CD8-positive, alpha-beta memory T cell (primary cell): ENCODE data around the gene SNRPA1. TPM values are rescaled to one million over a fixed set of nuclear protein-coding genes. Genes with fewer than 3 reads are reported as not detected.

Source experiments
- CTCF ChIA-PET: fragments of 350-600 bp; sonication (Branson Sonifier 250); formaldehyde crosslinking; loops from one replicate; lab custom pipeline; 2021; ENCODE audit warnings: antibody characterized with exemption; lab: Charles Lee
- POLR2A ChIA-PET: fragments of 350-600 bp; sonication (Branson Sonifier 250); formaldehyde crosslinking; loops from one replicate; lab custom pipeline; 2021; ENCODE audit warnings: antibody characterized with exemption; lab: Charles Lee
- DNase-seq, 5 donors: peaks; one replicate each; pipeline versions ENCODE4 v3.0.0 to v3.0.0-alpha.2; 2020 to 2022; ENCODE audit warnings: mixed read lengths in 1 of 5
- H3K27ac ChIP-seq: one replicate; pipeline ENCODE4 v1.7.0; 2013; ENCODE audit warnings: low read depth, mild to moderate bottlenecking, low read length, moderate library complexity
- H3K27me3 ChIP-seq: 2 replicates; pipeline ENCODE4 v1.7.0; 2013; ENCODE audit warnings: low read length, mild to moderate bottlenecking; ENCODE audit not compliant: insufficient read depth, poor library complexity, severe bottlenecking
- H3K36me3 ChIP-seq: 2 replicates; pipeline ENCODE4 v1.7.0; 2013; ENCODE audit warnings: mild to moderate bottlenecking, low read length, moderate library complexity; ENCODE audit not compliant: insufficient read depth
- H3K4me1 ChIP-seq: 2 replicates; pipeline ENCODE4 v1.7.0; 2013; ENCODE audit warnings: mild to moderate bottlenecking, low read length, moderate library complexity; ENCODE audit not compliant: insufficient read depth
- H3K4me3 ChIP-seq: 2 replicates; pipeline ENCODE4 v1.7.0; 2013; ENCODE audit warnings: mild to moderate bottlenecking, low read length
- H3K9me3 ChIP-seq: 2 replicates; pipeline ENCODE4 v1.7.0; 2013; ENCODE audit warnings: mild to moderate bottlenecking, low read length
- H3K27ac Mint-ChIP-seq, 8 donors: one replicate each; pipeline ENCODE4 v1.8.0; 2020 to 2021; ENCODE audit warnings: mixed read lengths in 8 of 8, mild to moderate bottlenecking in 6 of 8, inconsistent platforms in 3 of 8, moderate library complexity in 3 of 8
- H3K27me3 Mint-ChIP-seq, 2 donors: one replicate each; pipeline ENCODE4 v1.8.0; 2020 to 2021; ENCODE audit warnings: mixed read lengths in 2 of 2, mild to moderate bottlenecking in 1 of 2, moderate library complexity in 1 of 2
- H3K36me3 Mint-ChIP-seq, 3 donors: one replicate each; pipeline ENCODE4 v1.8.0; 2020 to 2021; ENCODE audit warnings: mixed read lengths in 3 of 3, inconsistent platforms in 1 of 3, mild to moderate bottlenecking in 1 of 3
- H3K4me1 Mint-ChIP-seq, 3 donors: one replicate each; pipeline ENCODE4 v1.8.0; 2020 to 2021; ENCODE audit warnings: mixed read lengths in 3 of 3, inconsistent platforms in 1 of 3, mild to moderate bottlenecking in 1 of 3
- H3K4me3 Mint-ChIP-seq, 7 donors: one replicate each; pipeline ENCODE4 v1.8.0; 2020 to 2021; ENCODE audit warnings: mixed read lengths in 7 of 7, mild to moderate bottlenecking in 6 of 7, moderate library complexity in 4 of 7, inconsistent platforms in 2 of 7
- H3K9me3 Mint-ChIP-seq, 5 donors: one replicate each; pipeline ENCODE4 v1.8.0; 2020 to 2022; ENCODE audit warnings: mixed read lengths in 5 of 5, mild to moderate bottlenecking in 3 of 5, moderate library complexity in 2 of 5, inconsistent platforms in 1 of 5
- polyA plus RNA-seq: library from polyadenylated mRNA; unstranded; fragments of 300-500 nt; fragmentation: Illumina TruSeq; gene quantifications from one replicate; pipeline ENCODE4 v1.2.3, GENCODE V29; 2021
- total RNA-seq, 2 experiments: library from RNA; stranded (reverse); gene quantifications; one replicate each; pipeline ENCODE4 v1.2.3, GENCODE V29; 2021

Gene SNRPA1
- total and polyA plus RNA-seq, 3 experiments from 2014 or later, result 74.4 to 225 (median 213) TPM

- Mint-ChIP-seq H3K36me3 (peaks cover 0 to 11% (median 10%) of the 10 kb centered on the region in 3 donors), H3K4me1 (peaks cover 68 to 92% (median 87%) of the 10 kb centered on the region in 3 donors), H3K4me3 (peak overlapping the region; percentile 26 to 77 (median 60)), H3K27ac (peak overlapping the region; percentile 80 to 96 (median 90)), H3K27me3 (no peaks in the 10 kb centered on the region), H3K9me3 (no peaks in the 10 kb centered on the region)
- no peaks in the 10 kb centered on the region for H3K9me3 ChIP-seq
- CTCF ChIA-PET, result interaction anchor here (0.9 to 8.1 kb wide), 3 partner anchors 18 to 890 kb away, joined by 3 to 38 read pairs (median 3); no protein-coding TSS in a partner anchor
- no peak overlapping the region for H3K4me3 ChIP-seq
- DNase-seq, result no peak
- POLR2A ChIA-PET, result interaction anchor here (1.1 kb wide), 1 partner anchor 12 kb away, joined by 3 read pairs; the partner anchor contains the start of gene CHSY1
- H3K27me3 ChIP-seq, result no peaks in the 10 kb centered on the region
- H3K36me3 ChIP-seq, result no peaks in the 10 kb centered on the region
- H3K4me1 ChIP-seq, result peaks cover 56% of the 10 kb centered on the region
- no peak overlapping the region for H3K27ac ChIP-seq
Measured at GRCh38 chr15:101239724-101240136, 55.3 kb downstream of the SNRPA1 start.

DNA sequence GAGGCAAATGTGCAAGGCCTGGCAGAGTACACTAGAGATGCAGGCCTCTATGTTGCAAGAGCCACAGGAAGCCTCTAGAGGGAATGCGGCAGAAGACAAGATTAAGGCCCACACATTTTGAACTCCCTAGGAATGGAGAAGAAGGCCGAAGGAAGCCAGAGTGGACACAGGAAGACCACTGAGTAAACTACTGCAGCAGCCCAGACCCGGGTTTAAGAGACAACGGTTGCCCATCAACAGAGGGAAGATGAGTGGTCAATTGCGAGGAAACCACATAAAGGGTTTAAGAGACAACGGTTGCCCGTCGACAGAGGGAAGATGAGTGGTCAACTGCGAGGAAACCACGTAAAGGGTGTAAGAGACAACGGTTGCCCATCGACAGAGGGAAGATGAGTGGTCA lies 57.8 kb downstream of the SNRPA1 start:
- DNase-seq, result no peak
- Mint-ChIP-seq H3K36me3 (peaks cover 9 to 36% (median 22%) of the 10 kb centered on the region in 3 donors), H3K4me3 (no peak overlapping the region), H3K9me3 (no peaks in the 10 kb centered on the region), H3K27me3 (no peaks in the 10 kb centered on the region), H3K27ac (peak overlapping the region in 3 of 8 donors; percentile 23 to 66 (median 36)), H3K4me1 (peaks cover 57 to 92% (median 80%) of the 10 kb centered on the region in 3 donors)
- Histone ChIP-seq H3K9me3 (no peaks in the 10 kb centered on the region), H3K36me3 (peaks cover 7% of the 10 kb centered on the region), H3K4me1 (peaks cover 33% of the 10 kb centered on the region), H3K27ac (no peak overlapping the region), H3K27me3 (no peaks in the 10 kb centered on the region), H3K4me3 (no peak overlapping the region)
- ChIA-PET CTCF (no interaction called here), POLR2A (no interaction called here)

- H3K4me1 Mint-ChIP-seq, result peaks cover 48 to 87% (median 68%) of the 10 kb centered on the region in 3 donors
- peaks cover 7% of the 10 kb centered on the region for H3K36me3 ChIP-seq
- CTCF ChIA-PET, result no interaction called here
Measured at GRCh38 chr15:101233651-101234280, 61.3 kb downstream of the SNRPA1 start.

DNA sequence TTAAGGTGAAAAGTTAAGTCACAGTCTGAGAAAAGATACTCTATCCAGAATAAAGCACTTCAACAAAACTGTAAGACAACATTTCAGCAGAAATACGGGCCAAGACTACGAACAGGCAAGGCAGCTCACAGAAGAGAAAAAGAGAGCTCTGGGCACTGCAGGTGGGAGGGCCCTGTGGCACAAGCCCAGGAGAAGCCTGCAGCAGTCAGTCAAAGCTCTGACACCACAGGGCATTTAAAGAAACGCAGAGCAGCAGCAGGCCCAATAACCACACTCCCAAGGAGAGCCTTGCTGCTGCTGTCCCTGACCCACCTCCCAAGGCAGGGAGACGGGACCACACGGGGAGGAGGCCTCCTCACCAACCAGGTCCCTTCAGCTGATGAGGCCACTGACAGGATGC lies 62.4 kb downstream of the SNRPA1 start:
- POLR2A ChIA-PET, result no interaction called here

More at GRCh38 chr15:101233651-101234280, 61.3 kb downstream of the SNRPA1 start:
- H3K36me3 Mint-ChIP-seq, result peaks cover 21 to 58% (median 27%) of the 10 kb centered on the region in 3 donors
- no peaks in the 10 kb centered on the region for H3K9me3 ChIP-seq
- no peak overlapping the region for H3K27ac ChIP-seq
- H3K27ac Mint-ChIP-seq, result peak overlapping the region in 2 of 8 donors; percentile 4 to 6
- no peak overlapping the region for H3K4me3 Mint-ChIP-seq
- peaks cover 3% of the 10 kb centered on the region for H3K4me1 ChIP-seq
- no peaks in the 10 kb centered on the region for H3K27me3 ChIP-seq
- peaks cover 0 to 7% (median 5%) of the 10 kb centered on the region in 5 donors for H3K9me3 Mint-ChIP-seq
- no peak overlapping the region for H3K4me3 ChIP-seq
- no peaks in the 10 kb centered on the region for H3K27me3 Mint-ChIP-seq
- DNase-seq, result no peak
- POLR2A ChIA-PET, result no interaction called here

More for the DNA sequence above, 62.4 kb downstream of the SNRPA1 start:
- no peak overlapping the region for H3K4me3 ChIP-seq
- Mint-ChIP-seq H3K4me3 (no peak overlapping the region), H3K4me1 (peaks cover 47 to 83% (median 65%) of the 10 kb centered on the region in 3 donors), H3K36me3 (peaks cover 32 to 67% (median 32%) of the 10 kb centered on the region in 3 donors), H3K27ac (no peak overlapping the region), H3K27me3 (no peaks in the 10 kb centered on the region), H3K9me3 (peaks cover 7 to 17% (median 14%) of the 10 kb centered on the region in 5 donors)
- no peaks in the 10 kb centered on the region for H3K4me1 ChIP-seq
- no peak for DNase-seq
- CTCF ChIA-PET, result interaction anchor here (1.1 kb wide), 1 partner anchor 12 kb away, joined by 3 read pairs; no protein-coding TSS in a partner anchor
- H3K27ac ChIP-seq, result no peak overlapping the region
- no peaks in the 10 kb centered on the region for H3K27me3 ChIP-seq
- peaks cover 7% of the 10 kb centered on the region for H3K36me3 ChIP-seq
- no peaks in the 10 kb centered on the region for H3K9me3 ChIP-seq

Other genes starting within 250 kb of the SNRPA1 start
- gene CHSY1, start 43.2 kb downstream of the SNRPA1 start, total RNA-seq, result 10 to 100 TPM; 49.4 to 49.7 TPM
- 3.6 TPM for gene CHSY1, start 43.2 kb downstream of the SNRPA1 start, polyA plus RNA-seq
- gene SELENOS, start 17.8 kb downstream of the SNRPA1 start, total RNA-seq, result 10 to 100 TPM; 46.7 to 47.8 TPM
- 81.2 TPM for gene SELENOS, start 17.8 kb downstream of the SNRPA1 start, polyA plus RNA-seq
- gene PCSK6, start 194.5 kb upstream of the SNRPA1 start, total RNA-seq, result under 1 TPM; 0.74 to 0.95 TPM
- 1.7 TPM for gene PCSK6, start 194.5 kb upstream of the SNRPA1 start, polyA plus RNA-seq